DND-41 (cell line): ENCODE results near the gene MAP4K1.

Source experiments
- ATAC-seq: fragments of 200-7000 bp; cut with Tn5 transposase; 3 replicates; pipeline ENCODE4 v1.9.1; 2021; ENCODE audit warnings: low read depth; ENCODE audit not compliant: insufficient read depth
- DNase-seq: peaks from one replicate; pipeline ENCODE4 v3.0.0-alpha.2; 2020
- H2AFZ ChIP-seq: 2 replicates; pipeline ENCODE4 v1.6.0; 2012; ENCODE audit warnings: low read depth, low read length
- H3K27ac ChIP-seq: 2 replicates; pipeline ENCODE4 v1.5.1; 2012; ENCODE audit warnings: low read length, inconsistent platforms
- H3K27me3 ChIP-seq: fragments of 200-600 bp; sonication (generic); 2 replicates; pipeline ENCODE4 v1.6.0; 2012; ENCODE audit warnings: low read length, mild to moderate bottlenecking, inconsistent platforms; ENCODE audit not compliant: insufficient read depth, poor library complexity
- H3K36me3 ChIP-seq: 2 replicates; pipeline ENCODE4 v1.5.1; 2012; ENCODE audit warnings: low read length, inconsistent platforms; ENCODE audit not compliant: insufficient read depth
- H3K4me1 ChIP-seq: 2 replicates; pipeline ENCODE4 v1.5.1; 2012; ENCODE audit warnings: mild to moderate bottlenecking, low read length; ENCODE audit not compliant: insufficient read depth
- H3K4me2 ChIP-seq: 2 replicates; pipeline ENCODE4 v1.6.0; 2012; ENCODE audit warnings: mild to moderate bottlenecking, moderate library complexity, low read length, inconsistent platforms; ENCODE audit not compliant: insufficient read depth
- H3K4me3 ChIP-seq, 2 experiments: fragments of 200-600 bp in 1 of 2; shearing (Covaris generic) in 1 of 2; 2 replicates each; pipeline ENCODE4 v1.5.1; 2012 to 2016; ENCODE audit warnings: inconsistent platforms in 2 of 2, low read length in 2 of 2, mild to moderate bottlenecking in 2 of 2, low read depth in 1 of 2, moderate library complexity in 1 of 2
- H3K79me2 ChIP-seq: 2 replicates; pipeline ENCODE4 v1.6.0; 2012; ENCODE audit warnings: low read length, inconsistent platforms; ENCODE audit not compliant: insufficient read depth
- H3K9ac ChIP-seq: 2 replicates; pipeline ENCODE4 v1.6.0; 2012; ENCODE audit warnings: low read depth, mild to moderate bottlenecking, inconsistent platforms, low read length, moderate library complexity
- H3K9me3 ChIP-seq: 2 replicates; pipeline ENCODE4 v1.5.1; 2012; ENCODE audit warnings: low read length, moderate library complexity, mild to moderate bottlenecking, inconsistent platforms; ENCODE audit not compliant: insufficient read depth, severe bottlenecking
- H4K20me1 ChIP-seq: 2 replicates; pipeline ENCODE4 v1.6.0; 2012; ENCODE audit warnings: low read length; ENCODE audit not compliant: insufficient read depth
- CTCF ChIP-seq: IDR thresholded peaks from 2 replicates; pipeline ENCODE4 v1.5.1; 2012; ENCODE audit warnings: borderline replicate concordance, low read length, moderate library complexity, mild to moderate bottlenecking; ENCODE audit not compliant: poor library complexity, severe bottlenecking; ENCODE audit errors: extremely low read depth
- EZH2 ChIP-seq: IDR thresholded peaks from 3 replicates; pipeline ENCODE4 v1.6.1; 2012; ENCODE audit warnings: borderline replicate concordance, low read depth, mild to moderate bottlenecking, moderate library complexity, low read length, inconsistent platforms; ENCODE audit not compliant: severe bottlenecking

The MAP4K1 gene

DNA sequence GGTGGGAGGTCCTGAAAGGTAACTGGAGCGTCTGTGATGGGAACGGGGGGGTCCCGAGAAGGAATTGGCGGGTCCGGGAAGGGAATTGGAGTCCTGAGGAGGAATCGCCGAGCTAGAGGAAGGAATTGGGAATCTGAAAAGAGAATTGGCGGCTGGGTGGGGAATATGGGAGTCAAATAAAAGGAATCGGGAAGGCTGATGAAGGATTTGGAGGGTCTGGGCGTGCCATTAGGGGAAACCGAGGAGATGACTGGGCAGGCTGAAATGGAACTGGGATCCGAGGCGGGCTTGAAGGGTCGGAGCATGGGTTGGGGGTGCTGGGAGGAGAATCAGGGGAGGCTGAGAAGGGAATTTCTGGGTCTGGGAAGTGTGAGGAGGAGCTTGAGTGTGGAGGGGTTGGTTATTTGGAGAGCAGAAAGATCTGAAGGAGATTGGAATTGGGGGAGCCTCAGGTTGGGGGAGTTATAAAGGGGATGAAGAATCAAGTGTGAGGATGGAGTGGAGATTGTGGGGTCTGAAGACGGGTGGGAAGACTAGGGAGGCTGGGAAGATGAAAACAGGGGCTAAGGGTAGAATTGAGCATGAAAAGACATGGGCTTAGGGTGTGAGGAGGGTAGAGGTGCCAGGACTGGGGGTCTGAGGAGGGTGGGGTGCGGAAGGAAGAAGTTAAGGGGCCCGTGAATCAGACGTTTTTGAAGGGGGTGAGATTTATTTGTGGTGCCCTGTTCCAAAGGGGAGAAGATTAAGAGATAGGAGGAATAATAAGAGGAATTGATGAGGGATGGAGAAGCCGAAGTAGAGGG lies 30.4 kb upstream of the MAP4K1 start:
- ATAC-seq = no peak
- peak overlapping the region; percentile 90 for H3K9ac ChIP-seq
- H4K20me1 ChIP-seq = peaks cover 44% of the 10 kb centered on the region
- DNase-seq = peak; percentile 22
- H3K9me3 ChIP-seq = no peaks in the 10 kb centered on the region
- H3K4me3 ChIP-seq = peak overlapping the region; percentile 75 to 98
- peaks cover 8% of the 10 kb centered on the region; the same call in 1 of the 2 replicates for H3K36me3 ChIP-seq
- H3K79me2 ChIP-seq = peaks cover 57% of the 10 kb centered on the region
- TF ChIP-seq EZH2 (no peak), CTCF (no peak)
- no peaks in the 10 kb centered on the region for H3K27me3 ChIP-seq
- H3K4me1 ChIP-seq = peaks cover 42% of the 10 kb centered on the region
- peak overlapping the region; percentile 63 for H2AFZ ChIP-seq
- peak overlapping the region; percentile 84 for H3K4me2 ChIP-seq
- peak overlapping the region; percentile 62 for H3K27ac ChIP-seq

DNA sequence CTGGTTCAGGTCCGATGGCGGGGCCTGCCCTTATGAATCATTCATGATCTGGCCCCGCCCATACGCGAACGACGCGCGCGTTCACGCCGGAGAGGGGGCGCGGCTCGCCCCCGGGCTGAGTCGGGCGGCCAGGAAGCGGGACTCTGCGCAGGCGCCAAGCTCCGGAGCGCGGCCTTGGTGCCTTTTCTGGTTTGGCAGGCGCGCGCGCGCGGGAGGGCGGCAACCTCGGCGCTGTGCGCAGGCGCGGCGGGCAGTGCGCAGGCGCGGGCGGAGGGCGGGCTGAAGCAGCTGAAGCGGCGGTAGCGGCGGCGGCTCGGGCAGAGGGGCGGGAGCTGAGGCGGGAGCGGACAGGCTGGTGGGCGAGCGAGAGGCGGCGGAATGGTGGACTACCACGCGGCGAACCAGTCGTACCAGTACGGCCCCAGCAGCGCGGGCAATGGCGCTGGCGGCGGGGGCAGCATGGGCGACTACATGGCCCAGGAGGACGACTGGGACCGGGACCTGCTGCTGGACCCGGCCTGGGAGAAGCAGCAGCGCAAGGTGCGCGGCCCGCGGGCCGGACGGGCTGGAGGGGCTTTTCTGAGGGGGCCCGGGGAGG lies 29.7 kb upstream of the MAP4K1 start, which contains the start of gene ACTN4:
ACTN4 (plus strand) TSS at position 282 of the 598 bp plus-strand sequence; CDS start at position 379, 97 bp downstream.
- DNase-seq (peak; percentile 99), ATAC-seq (peak; percentile 90)
- H3K9me3 ChIP-seq = no peaks in the 10 kb centered on the region
- TF ChIP-seq EZH2 (no peak), CTCF (no peak)
- H3K9ac ChIP-seq = peak within 1 kb of the TSS; percentile 90
- H4K20me1 ChIP-seq = peaks cover 39% of the 10 kb centered on the region
- H3K27me3 ChIP-seq = no peaks in the 10 kb centered on the region
- peaks cover 8% of the 10 kb centered on the region; the same call in 1 of the 2 replicates for H3K36me3 ChIP-seq
- H2AFZ ChIP-seq = peak within 1 kb of the TSS; percentile 92
- H3K27ac ChIP-seq = peak within 1 kb of the TSS; percentile 75
- H3K79me2 ChIP-seq = peaks cover 50% of the 10 kb centered on the region
- H3K4me2 ChIP-seq = peak within 1 kb of the TSS; percentile 84
- H3K4me1 ChIP-seq = peaks cover 42% of the 10 kb centered on the region
- H3K4me3 ChIP-seq = peak within 1 kb of the TSS; percentile 75 to 98

DNA sequence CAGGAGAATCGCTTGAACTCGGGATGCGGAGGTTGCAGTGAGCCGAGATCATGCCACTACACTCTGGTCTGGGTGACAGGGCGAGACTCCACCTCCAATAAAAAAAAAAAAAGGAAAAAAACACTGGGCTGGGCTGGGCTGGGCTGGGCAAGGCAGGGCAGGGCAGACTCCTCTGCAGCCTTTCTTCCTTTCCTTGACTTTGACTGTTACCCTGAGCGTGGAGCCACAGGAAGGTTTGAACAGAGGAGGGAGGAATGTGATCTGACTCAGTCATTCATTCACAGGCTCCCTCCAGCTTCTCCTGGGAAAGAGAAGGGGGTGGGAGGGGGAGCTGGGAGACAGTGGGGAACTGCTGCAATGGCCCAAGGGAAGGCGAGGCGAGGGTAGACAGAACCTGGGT lies 27.0 kb upstream of the MAP4K1 start:
- Histone ChIP-seq H3K9ac (no peak overlapping the region), H3K79me2 (peaks cover 23% of the 10 kb centered on the region), H3K27ac (no peak overlapping the region), H3K4me2 (no peak overlapping the region), H3K4me3 (no peak overlapping the region), H3K4me1 (peaks cover 20% of the 10 kb centered on the region), H4K20me1 (peaks cover 17% of the 10 kb centered on the region), H2AFZ (no peak overlapping the region), H3K27me3 (no peaks in the 10 kb centered on the region), H3K36me3 (peaks cover 3% of the 10 kb centered on the region; the same call in 1 of the 2 replicates), H3K9me3 (no peaks in the 10 kb centered on the region)
- DNase-seq = no peak
- no peak for ATAC-seq
- no peak for TF ChIP-seq CTCF
- no peak for TF ChIP-seq EZH2
